ENCODE results near the gene MSRB3.

Gene MSRB3

GRCh38 chr12:65446901-65447300 is 168.4 kb downstream of the MSRB3 start:
- TF ChIP-seq TAF1 (IDR thresholded peaks at IDR 0.05; ENCODE audit: borderline replicate concordance, insufficient read depth, low read length) (no peak), POLR2AphosphoS5 (IDR thresholded peaks at IDR 0.05; ENCODE audit: low read depth, low read length) (no peak)
- TF ChIP-seq, protein P1, sequence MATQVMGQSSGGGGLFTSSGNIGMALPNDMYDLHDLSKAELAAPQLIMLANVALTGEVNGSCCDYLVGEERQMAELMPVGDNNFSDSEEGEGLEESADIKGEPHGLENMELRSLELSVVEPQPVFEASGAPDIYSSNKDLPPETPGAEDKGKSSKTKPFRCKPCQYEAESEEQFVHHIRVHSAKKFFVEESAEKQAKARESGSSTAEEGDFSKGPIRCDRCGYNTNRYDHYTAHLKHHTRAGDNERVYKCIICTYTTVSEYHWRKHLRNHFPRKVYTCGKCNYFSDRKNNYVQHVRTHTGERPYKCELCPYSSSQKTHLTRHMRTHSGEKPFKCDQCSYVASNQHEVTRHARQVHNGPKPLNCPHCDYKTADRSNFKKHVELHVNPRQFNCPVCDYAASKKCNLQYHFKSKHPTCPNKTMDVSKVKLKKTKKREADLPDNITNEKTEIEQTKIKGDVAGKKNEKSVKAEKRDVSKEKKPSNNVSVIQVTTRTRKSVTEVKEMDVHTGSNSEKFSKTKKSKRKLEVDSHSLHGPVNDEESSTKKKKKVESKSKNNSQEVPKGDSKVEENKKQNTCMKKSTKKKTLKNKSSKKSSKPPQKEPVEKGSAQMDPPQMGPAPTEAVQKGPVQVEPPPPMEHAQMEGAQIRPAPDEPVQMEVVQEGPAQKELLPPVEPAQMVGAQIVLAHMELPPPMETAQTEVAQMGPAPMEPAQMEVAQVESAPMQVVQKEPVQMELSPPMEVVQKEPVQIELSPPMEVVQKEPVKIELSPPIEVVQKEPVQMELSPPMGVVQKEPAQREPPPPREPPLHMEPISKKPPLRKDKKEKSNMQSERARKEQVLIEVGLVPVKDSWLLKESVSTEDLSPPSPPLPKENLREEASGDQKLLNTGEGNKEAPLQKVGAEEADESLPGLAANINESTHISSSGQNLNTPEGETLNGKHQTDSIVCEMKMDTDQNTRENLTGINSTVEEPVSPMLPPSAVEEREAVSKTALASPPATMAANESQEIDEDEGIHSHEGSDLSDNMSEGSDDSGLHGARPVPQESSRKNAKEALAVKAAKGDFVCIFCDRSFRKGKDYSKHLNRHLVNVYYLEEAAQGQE (IDR thresholded peaks at IDR 0.05; ENCODE audit: insufficient read depth in 1 of 2, low read depth in 2 of 2, low read length in 2 of 2) = no peak

- TF ChIP-seq, protein P1 (IDR thresholded peaks at IDR 0.05; ENCODE audit: insufficient read depth in 1 of 2, low read depth in 2 of 2, low read length in 2 of 2) = no peak
- no peak for TF ChIP-seq POLR2AphosphoS5 (IDR thresholded peaks at IDR 0.05; ENCODE audit: low read depth, low read length)
- no peak for TF ChIP-seq FOXP2 (optimal IDR thresholded peaks at IDR 0.05; ENCODE audit: borderline replicate concordance, extremely low read depth, extremely low read length, insufficient read depth)
- no peak for TF ChIP-seq SIN3A (IDR thresholded peaks at IDR 0.05; ENCODE audit: borderline replicate concordance, insufficient read depth, low read length)
- TF ChIP-seq TAF1 (IDR thresholded peaks at IDR 0.05; ENCODE audit: borderline replicate concordance, insufficient read depth, low read length) = no peak
Measured at GRCh38 chr12:65449400-65449799, 170.9 kb downstream of the MSRB3 start.

DNA sequence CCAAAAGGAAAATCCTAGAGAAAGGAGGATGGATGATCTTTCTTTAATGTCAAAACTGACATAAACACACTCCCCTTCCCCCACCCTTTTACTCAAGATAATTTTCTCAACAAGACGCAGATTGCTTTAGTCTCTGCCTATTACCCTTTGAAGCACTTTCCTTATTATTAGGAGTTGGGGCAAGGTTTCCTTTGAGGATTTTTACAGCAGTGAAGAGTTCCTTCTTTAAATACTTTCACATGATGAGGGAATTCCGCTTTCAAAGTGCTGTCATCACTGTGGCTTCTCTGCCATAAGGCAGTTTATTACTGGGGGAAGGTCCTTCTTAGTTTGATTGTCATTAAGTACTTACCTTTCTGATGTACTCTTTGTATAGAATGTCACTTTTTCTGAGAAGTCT is 172.1 kb downstream of the MSRB3 start:
- TF ChIP-seq POLR2AphosphoS5 (IDR thresholded peaks at IDR 0.05; ENCODE audit: low read depth, low read length) (no peak), SIN3A (IDR thresholded peaks at IDR 0.05; ENCODE audit: borderline replicate concordance, insufficient read depth, low read length) (no peak), TAF1 (IDR thresholded peaks at IDR 0.05; ENCODE audit: borderline replicate concordance, insufficient read depth, low read length) (no peak), FOXP2 (optimal IDR thresholded peaks at IDR 0.05; ENCODE audit: borderline replicate concordance, extremely low read depth, extremely low read length, insufficient read depth) (no peak)
- TF ChIP-seq, protein P1 (IDR thresholded peaks at IDR 0.05; ENCODE audit: insufficient read depth in 1 of 2, low read depth in 2 of 2, low read length in 2 of 2) = no peak

- TF ChIP-seq, protein P1 (IDR thresholded peaks at IDR 0.05; ENCODE audit: insufficient read depth in 1 of 2, low read depth in 2 of 2, low read length in 2 of 2) = no peak
- TF ChIP-seq FOXP2 (optimal IDR thresholded peaks at IDR 0.05; ENCODE audit: borderline replicate concordance, extremely low read depth, extremely low read length, insufficient read depth) (no peak), POLR2AphosphoS5 (IDR thresholded peaks at IDR 0.05; ENCODE audit: low read depth, low read length) (no peak), SIN3A (IDR thresholded peaks at IDR 0.05; ENCODE audit: borderline replicate concordance, insufficient read depth, low read length) (no peak), TAF1 (IDR thresholded peaks at IDR 0.05; ENCODE audit: borderline replicate concordance, insufficient read depth, low read length) (no peak)
Measured at GRCh38 chr12:65454115-65454787, 175.8 kb downstream of the MSRB3 start.

DNA sequence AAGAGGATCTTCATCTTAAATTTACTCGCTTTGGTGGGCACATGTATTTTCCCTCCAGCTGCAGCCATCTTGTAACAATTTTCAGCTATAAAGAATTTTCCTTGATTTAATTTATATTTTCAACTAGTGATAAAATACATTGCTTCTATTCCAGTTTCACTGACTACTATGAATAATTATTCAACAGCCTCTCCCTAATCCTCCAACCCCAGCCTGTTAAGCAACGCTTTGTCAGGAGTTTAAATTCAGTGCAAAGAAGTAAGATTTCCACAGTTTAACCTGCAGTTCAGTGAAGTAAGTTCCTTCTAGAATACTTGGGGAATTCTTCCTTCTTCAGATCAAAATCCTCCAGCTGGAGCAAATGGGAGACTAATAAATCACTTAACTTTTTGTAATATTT is 180.2 kb downstream of the MSRB3 start:
- TF ChIP-seq TAF1 (IDR thresholded peaks at IDR 0.05; ENCODE audit: borderline replicate concordance, insufficient read depth, low read length) (no peak), SIN3A (IDR thresholded peaks at IDR 0.05; ENCODE audit: borderline replicate concordance, insufficient read depth, low read length) (no peak), POLR2AphosphoS5 (IDR thresholded peaks at IDR 0.05; ENCODE audit: low read depth, low read length) (no peak), FOXP2 (optimal IDR thresholded peaks at IDR 0.05; ENCODE audit: borderline replicate concordance, extremely low read depth, extremely low read length, insufficient read depth) (no peak)
- TF ChIP-seq, protein P1 (IDR thresholded peaks at IDR 0.05; ENCODE audit: insufficient read depth in 1 of 2, low read depth in 2 of 2, low read length in 2 of 2) = no peak
